SK-N-SH (cell line): Measurements from ENCODE around the gene TAGLN2.

ENCODE experiments used
- CTCF ChIP-seq: fragments of 200-600 bp; sonication (generic); IDR thresholded peaks from 2 replicates; pipeline ENCODE4 v1.6.1; 2017; ENCODE audit warnings: antibody characterized with exemption, mild to moderate bottlenecking, moderate library complexity
- EZH2phosphoT487 ChIP-seq: fragments of 200-600 bp; sonication (generic); IDR thresholded peaks from 2 replicates; pipeline ENCODE4 v1.6.1; 2017; ENCODE audit warnings: low read depth, mixed run types, mild to moderate bottlenecking, antibody characterized with exemption, moderate library complexity, borderline replicate concordance
- NFIC ChIP-seq: IDR thresholded peaks from 2 replicates; pipeline ENCODE4 v1.4.0; 2012; ENCODE audit warnings: borderline replicate concordance
- NRF1 ChIP-seq: IDR thresholded peaks from 2 replicates; pipeline ENCODE4 v1.6.1; 2012; ENCODE audit warnings: low read depth, mild to moderate bottlenecking, low read length
- POLR2AphosphoS5 ChIP-seq: IDR thresholded peaks from 2 replicates; pipeline ENCODE4 v1.6.1; 2012; ENCODE audit warnings: low read depth, low read length

GRCh38 chr1:159920202-159920601 lies 5.1 kb downstream of the TAGLN2 start:
- TF ChIP-seq EZH2phosphoT487 (no peak), NFIC (no peak), NRF1 (no peak), POLR2AphosphoS5 (no peak), CTCF (no peak)
